Pancreas (tissue), 10 donors: ENCODE measurements around the gene ETAA1. TPM values are rescaled to one million over a fixed set of nuclear protein-coding genes. Genes with fewer than 3 reads are reported as not detected.

Experiments
- ATAC-seq, 4 donors: fragments of 200-7000 bp; cut with Tn5 transposase; one replicate each; pipeline versions ENCODE4 v1.8.0 to v1.9.1; 2020; ENCODE audit warnings: mild to moderate bottlenecking in 4 of 4, moderate library complexity in 4 of 4
- DNase-seq, 6 donors: peaks; one replicate each; pipeline ENCODE4 v3.0.0-alpha.2; 2020
- FAIRE-seq: peaks from 2 replicates; lab custom pipeline; 2012; peaks lifted over from hg19 to GRCh38; lab: Jason Lieb, UNC
- H3K27ac ChIP-seq, 4 donors: fragments of 200-600 bp; sonication (generic); 1 replicate in 3 of 4; 2 replicates in 1 of 4; pipeline versions ENCODE4 v1.5.0 to v1.8.0; 2020
- H3K27me3 ChIP-seq, 4 donors: fragments of 200-600 bp; one replicate each; pipeline ENCODE4 v1.8.0; 2021
- H3K36me3 ChIP-seq, 3 donors: fragments of 200-600 bp; sonication (generic) in 1 of 3; one replicate each; pipeline versions ENCODE4 v1.5.0 to v1.8.0; 2020 to 2021
- H3K4me1 ChIP-seq, 3 donors: fragments of 200-600 bp; one replicate each; pipeline ENCODE4 v1.8.0; 2021
- H3K4me3 ChIP-seq, 4 donors: fragments of 200-600 bp; sonication (generic) in 2 of 4; one replicate each; pipeline versions ENCODE4 v1.5.0 to v1.8.0; 2020 to 2021
- H3K9me3 ChIP-seq, 4 donors: fragments of 200-600 bp; one replicate each; pipeline ENCODE4 v1.8.0; 2021
- WGBS, 2 donors: extraction: QIAGEN DNeasy Blood & Tissue Kit; methylation state at CpG; one replicate each; pipeline ENCODE4 v1.1.7; 2013; 5-methylcytosine and 5-hydroxymethylcytosine counted together
- intact Hi-C, 3 donors: fragments of 100-400 bp; cut with DNase I; formaldehyde crosslinking; loops; one replicate each; pipeline versions ENCODE4 v1.11.1 to v1.14.2; 2022
- polyA plus RNA-seq, 2 donors: library from polyadenylated mRNA; stranded (reverse); fragments of 200-250 nt; gene quantifications; one replicate each; pipeline ENCODE4 v1.2.3, GENCODE V29; 2013
- total RNA-seq, 6 donors: library from RNA; stranded (reverse); fragmentation: NEBNext Ultra II Directional in 4 of 6; extraction: Animal tissue kit (Norgen Biotek cat#: 25700) in 4 of 6; gene quantifications; one replicate each; pipeline versions ENCODE4 v1.2.1 to v1.2.4, GENCODE V29; 2021 to 2023
- TF ChIP-seq, protein P1 (sequence below), 4 donors: fragments of 200-600 bp; sonication (generic) in 3 of 4; IDR thresholded peaks; one replicate each; pipeline versions ENCODE4 v1.5.0 to v1.8.0; 2021; ENCODE audit warnings: antibody characterized with exemption in 4 of 4
- donor health status: healthy with polysubstance abuse.
- donor health status: DM: no; HTN: no; CAD: no; lungs with moderate emphysema.
- donor health status: DM: no; HTN: no; CAD: no.
- donor health status: control.
- donor health status: control.
- donor health status: Bipolar disorder and iron deficiency.
- donor health status: DM: yes; HTN: yes; CAD: no.
- donor health status: DM: no; HTN: no; CAD: no.
- donor health status: DM: no; HTN: no; CAD: no.
- donor health status: DM: yes; HTN: yes; CAD: no.

ETAA1 gene
- total and polyA plus RNA-seq, 8 donors, result 5.1 to 8.4 (median 6.4) TPM

DNA sequence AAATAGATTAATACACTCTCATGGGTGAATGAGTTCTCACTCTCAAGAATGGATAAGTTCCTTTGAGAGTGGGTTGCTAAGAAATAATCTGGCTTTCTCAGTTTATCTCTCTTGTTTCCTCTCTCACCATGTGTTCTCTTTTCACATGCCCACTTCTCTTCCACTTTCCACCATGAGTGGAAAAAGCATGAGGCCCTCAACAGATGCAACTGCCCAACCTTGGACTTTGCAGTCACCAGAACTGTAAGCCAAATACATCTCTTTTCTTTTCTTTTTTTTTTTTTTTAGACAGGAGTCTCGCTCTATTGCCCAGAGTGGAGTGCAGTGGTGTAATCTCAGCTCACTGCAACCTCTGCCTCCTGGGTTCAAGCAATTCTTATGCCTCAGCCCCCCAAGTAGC, 18.1 kb upstream of the ETAA1 start:
- intact Hi-C loops, result no loop called here
- no peak overlapping the region for H3K27ac ChIP-seq
- no peaks in the 10 kb centered on the region for H3K9me3 ChIP-seq
- H3K4me1 ChIP-seq, result no peaks in the 10 kb centered on the region
- ATAC-seq, result no peak
- FAIRE-seq, result no peak
- TF ChIP-seq, protein P1, sequence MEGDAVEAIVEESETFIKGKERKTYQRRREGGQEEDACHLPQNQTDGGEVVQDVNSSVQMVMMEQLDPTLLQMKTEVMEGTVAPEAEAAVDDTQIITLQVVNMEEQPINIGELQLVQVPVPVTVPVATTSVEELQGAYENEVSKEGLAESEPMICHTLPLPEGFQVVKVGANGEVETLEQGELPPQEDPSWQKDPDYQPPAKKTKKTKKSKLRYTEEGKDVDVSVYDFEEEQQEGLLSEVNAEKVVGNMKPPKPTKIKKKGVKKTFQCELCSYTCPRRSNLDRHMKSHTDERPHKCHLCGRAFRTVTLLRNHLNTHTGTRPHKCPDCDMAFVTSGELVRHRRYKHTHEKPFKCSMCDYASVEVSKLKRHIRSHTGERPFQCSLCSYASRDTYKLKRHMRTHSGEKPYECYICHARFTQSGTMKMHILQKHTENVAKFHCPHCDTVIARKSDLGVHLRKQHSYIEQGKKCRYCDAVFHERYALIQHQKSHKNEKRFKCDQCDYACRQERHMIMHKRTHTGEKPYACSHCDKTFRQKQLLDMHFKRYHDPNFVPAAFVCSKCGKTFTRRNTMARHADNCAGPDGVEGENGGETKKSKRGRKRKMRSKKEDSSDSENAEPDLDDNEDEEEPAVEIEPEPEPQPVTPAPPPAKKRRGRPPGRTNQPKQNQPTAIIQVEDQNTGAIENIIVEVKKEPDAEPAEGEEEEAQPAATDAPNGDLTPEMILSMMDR (IDR thresholded peaks at IDR 0.05), result no peak
- H3K4me3 ChIP-seq, result no peak overlapping the region
- WGBS, 2 donors, result 97 to 100% methylated on average over 1 of the region's 1 CpG
- no peaks in the 10 kb centered on the region for H3K27me3 ChIP-seq
- no peak for DNase-seq
- no peaks in the 10 kb centered on the region for H3K36me3 ChIP-seq

DNA sequence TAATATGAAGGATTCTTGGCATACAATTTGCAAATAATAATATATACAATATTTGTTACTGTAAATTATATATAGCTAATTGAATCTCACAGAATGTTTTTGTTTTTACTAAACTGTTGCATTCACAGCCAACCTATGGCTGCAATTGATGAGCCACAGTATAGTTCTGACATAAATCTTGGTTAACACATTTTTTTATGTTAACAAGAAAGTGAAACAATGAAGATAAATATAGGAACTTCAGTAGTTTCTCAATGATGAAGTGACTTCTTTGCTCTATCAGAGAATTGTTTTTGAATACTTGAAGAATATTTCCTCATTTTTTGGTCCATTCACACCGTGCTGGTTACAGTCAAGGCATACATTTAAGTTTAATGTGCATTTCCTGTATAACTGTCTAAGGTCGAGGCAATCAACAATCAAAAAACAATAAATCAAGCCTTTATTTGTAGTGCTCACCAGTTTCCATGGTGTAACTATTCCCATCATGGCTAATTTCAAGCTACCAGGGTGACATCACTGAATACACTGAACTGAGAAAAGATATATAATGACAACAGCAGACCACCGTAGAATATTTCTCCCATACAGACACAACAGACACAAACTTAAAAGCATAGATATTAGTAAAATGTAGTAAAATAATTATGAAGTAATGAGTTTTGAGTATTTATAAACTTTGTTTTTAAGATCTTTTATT, 12.9 kb upstream of the ETAA1 start:
- WGBS, 2 donors, result 58 to 69% methylated on average over 3 of the region's 3 CpGs
- no peaks in the 10 kb centered on the region for H3K36me3 ChIP-seq
- intact Hi-C loops, result no loop called here
- H3K27ac ChIP-seq, result no peak overlapping the region
- no peak for FAIRE-seq
- no peaks in the 10 kb centered on the region for H3K4me1 ChIP-seq
- no peak for DNase-seq
- no peak overlapping the region for H3K4me3 ChIP-seq
- H3K9me3 ChIP-seq, result no peaks in the 10 kb centered on the region
- ATAC-seq, result no peak
- H3K27me3 ChIP-seq, result no peaks in the 10 kb centered on the region
- TF ChIP-seq, protein P1 (IDR thresholded peaks at IDR 0.05), result no peak

- FAIRE-seq (no peak), DNase-seq (no peak), ATAC-seq (no peak)
- Histone ChIP-seq H3K27me3 (no peaks in the 10 kb centered on the region), H3K4me1 (no peaks in the 10 kb centered on the region), H3K36me3 (no peaks in the 10 kb centered on the region), H3K9me3 (no peaks in the 10 kb centered on the region), H3K27ac (no peak overlapping the region), H3K4me3 (no peak overlapping the region)
- WGBS, 2 donors, result 95 to 97% methylated on average over 2 of the region's 2 CpGs
- TF ChIP-seq, protein P1 (IDR thresholded peaks at IDR 0.05), result no peak
- intact Hi-C loops, result no loop called here
These were observed 8.5 kb upstream of the ETAA1 start for GRCh38 chr2:67388680-67389079.

GRCh38 chr2:67389286-67389685, 7.8 kb upstream of the ETAA1 start:
- no peaks in the 10 kb centered on the region for H3K4me1 ChIP-seq
- peak in 1 of 4 donors; percentile 36 for ATAC-seq
- no peaks in the 10 kb centered on the region for H3K27me3 ChIP-seq
- intact Hi-C loops, result no loop called here
- no peak overlapping the region for H3K4me3 ChIP-seq
- 58 to 64% methylated on average over 2 of the region's 2 CpGs for WGBS, 2 donors
- FAIRE-seq, result no peak
- TF ChIP-seq, protein P1 (IDR thresholded peaks at IDR 0.05), result no peak
- no peak for DNase-seq
- H3K36me3 ChIP-seq, result no peaks in the 10 kb centered on the region
- H3K27ac ChIP-seq, result no peak overlapping the region
- H3K9me3 ChIP-seq, result no peaks in the 10 kb centered on the region

GRCh38 chr2:67389788-67390187, 7.3 kb upstream of the ETAA1 start:
- ATAC-seq (no peak), FAIRE-seq (no peak), DNase-seq (no peak)
- Histone ChIP-seq H3K27me3 (no peaks in the 10 kb centered on the region), H3K4me3 (no peak overlapping the region), H3K9me3 (no peaks in the 10 kb centered on the region), H3K4me1 (no peaks in the 10 kb centered on the region), H3K27ac (peak overlapping the region in 1 of 4 donors; percentile 25), H3K36me3 (no peaks in the 10 kb centered on the region)
- intact Hi-C loops, result no loop called here
- TF ChIP-seq, protein P1 (IDR thresholded peaks at IDR 0.05), result no peak
